MCF 10A (cell line): ENCODE measurements around the gene DDX27. TPM values are rescaled to one million over a fixed set of nuclear protein-coding genes. Genes with fewer than 3 reads are reported as not detected.
A peak's percentile ranks its signal among the peaks of the same experiment; 100 is the strongest.

ENCODE experiments used
- Bru-seq: library from RNA; stranded (reverse); fragments of 400-500 nt; gene quantifications from one replicate; lab custom pipeline; 2021; lab: Mats Ljungman, UMichigan
- BruChase-seq, 2 experiments: library from RNA; stranded (reverse); fragments of 400-500 nt; gene quantifications; one replicate each; lab custom pipeline; 2021; lab: Mats Ljungman, UMichigan
- BruUV-seq: library from RNA; stranded (reverse); fragments of 400-500 nt; replicated peaks from 2 replicates; lab custom pipeline; 2021; lab: Mats Ljungman, UMichigan
- CTCF ChIA-PET: fragments of 300-600 bp; sonication (Branson Sonifier 250); formaldehyde crosslinking; extraction: SDS; loops from one replicate; lab custom pipeline; 2021; ENCODE audit warnings: antibody characterized with exemption, inconsistent platforms; lab: Yijun Ruan, JAX
- POLR2A ChIA-PET: fragments of 300-600, 350-650 bp; sonication (Branson Sonifier 250); formaldehyde crosslinking; extraction: SDS; loops from one replicate; lab custom pipeline; 2020; ENCODE audit warnings: antibody characterized with exemption, inconsistent platforms; lab: Yijun Ruan, JAX
- DNase-seq: peaks from one replicate; pipeline ENCODE4 v3.0.0-alpha.2; 2018; ENCODE audit not compliant: unreplicated experiment
- H3K27ac Mint-ChIP-seq: one replicate; pipeline ENCODE4 v1.8.0; 2022; ENCODE audit warnings: mild to moderate bottlenecking, low read depth, mixed read lengths; ENCODE audit not compliant: unreplicated experiment
- H3K27me3 Mint-ChIP-seq: one replicate; pipeline ENCODE4 v1.8.0; 2022; ENCODE audit warnings: mixed read lengths; ENCODE audit not compliant: insufficient read depth, unreplicated experiment
- H3K36me3 Mint-ChIP-seq: one replicate; pipeline ENCODE4 v1.8.0; 2022; ENCODE audit warnings: mild to moderate bottlenecking, moderate library complexity, mixed read lengths; ENCODE audit not compliant: insufficient read depth, unreplicated experiment
- H3K4me1 Mint-ChIP-seq: one replicate; pipeline ENCODE4 v1.8.0; 2022; ENCODE audit warnings: mixed read lengths; ENCODE audit not compliant: insufficient read depth, unreplicated experiment
- H3K4me3 Mint-ChIP-seq: one replicate; pipeline ENCODE4 v1.8.0; 2022; ENCODE audit warnings: mild to moderate bottlenecking, moderate library complexity, mixed read lengths; ENCODE audit not compliant: unreplicated experiment
- H3K9me3 Mint-ChIP-seq: one replicate; pipeline ENCODE4 v1.8.0; 2022; ENCODE audit warnings: mixed read lengths; ENCODE audit not compliant: unreplicated experiment
- intact Hi-C: fragments of 100-400 bp; cut with micrococcal nuclease; formaldehyde crosslinking; loops from 2 replicates; pipeline ENCODE4 v1.14.1; 2022
- long read RNA-seq: library from polyadenylated mRNA; stranded (forward); transcript quantifications from one replicate; pipeline ENCODE4 v2.0.0, GENCODE V29; 2022
- total RNA-seq: library from RNA; stranded (reverse); gene quantifications from 2 replicates; pipeline ENCODE4 v1.2.3, GENCODE V29; 2022
- TF ChIP-seq, protein P1 (sequence below): fragments of 200-600 bp; IDR thresholded peaks from one replicate; pipeline ENCODE4 v1.8.0; 2022; ENCODE audit warnings: antibody characterized with exemption, mild to moderate bottlenecking; ENCODE audit not compliant: unreplicated experiment

The DDX27 gene, protein sequence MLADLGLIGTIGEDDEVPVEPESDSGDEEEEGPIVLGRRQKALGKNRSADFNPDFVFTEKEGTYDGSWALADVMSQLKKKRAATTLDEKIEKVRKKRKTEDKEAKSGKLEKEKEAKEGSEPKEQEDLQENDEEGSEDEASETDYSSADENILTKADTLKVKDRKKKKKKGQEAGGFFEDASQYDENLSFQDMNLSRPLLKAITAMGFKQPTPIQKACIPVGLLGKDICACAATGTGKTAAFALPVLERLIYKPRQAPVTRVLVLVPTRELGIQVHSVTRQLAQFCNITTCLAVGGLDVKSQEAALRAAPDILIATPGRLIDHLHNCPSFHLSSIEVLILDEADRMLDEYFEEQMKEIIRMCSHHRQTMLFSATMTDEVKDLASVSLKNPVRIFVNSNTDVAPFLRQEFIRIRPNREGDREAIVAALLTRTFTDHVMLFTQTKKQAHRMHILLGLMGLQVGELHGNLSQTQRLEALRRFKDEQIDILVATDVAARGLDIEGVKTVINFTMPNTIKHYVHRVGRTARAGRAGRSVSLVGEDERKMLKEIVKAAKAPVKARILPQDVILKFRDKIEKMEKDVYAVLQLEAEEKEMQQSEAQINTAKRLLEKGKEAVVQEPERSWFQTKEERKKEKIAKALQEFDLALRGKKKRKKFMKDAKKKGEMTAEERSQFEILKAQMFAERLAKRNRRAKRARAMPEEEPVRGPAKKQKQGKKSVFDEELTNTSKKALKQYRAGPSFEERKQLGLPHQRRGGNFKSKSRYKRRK
- total RNA-seq (45.7 and 56.4 TPM in 2 replicates), Bru-seq, nascent RNA (percentile 73 among the genes with signal in this experiment), BruChase-seq, experiment 1, labeled RNA remaining after a 6-hour chase (percentile 83 among the genes with signal in this experiment), BruChase-seq, experiment 2, labeled RNA remaining after a 2-hour chase (percentile 77 among the genes with signal in this experiment)
- long read RNA-seq, transcript DDX27-207 (21 exons, 2,693 nt): major isoform, 192 of 267 reads
- long read RNA-seq, partial matches to known transcripts: 25 of 267 reads
- long read RNA-seq, other reads (novel, unspliced or antisense): 50 of 267 reads

- no peaks in the 10 kb centered on the region for H3K27me3 Mint-ChIP-seq
- peak within 1 kb of the TSS; percentile 94 for H3K4me3 Mint-ChIP-seq
- H3K9me3 Mint-ChIP-seq: no peaks in the 10 kb centered on the region
- intact Hi-C loops: loop anchor here (1.0 to 10.0 kb wide), 2 partner anchors 31 to 585 kb away; partner anchors contain the start of gene STAU1
- peak within 1 kb of the TSS; percentile 96 for H3K27ac Mint-ChIP-seq
- POLR2A ChIA-PET: interaction anchor here (0.6 to 7.7 kb wide), 37 partner anchors 14 to 1902 kb away, joined by 3 to 150 read pairs (median 4); partner anchors contain the start of genes CSE1L, STAU1 and ZNFX1
- H3K36me3 Mint-ChIP-seq: peaks cover 31% of the 10 kb centered on the region
- CTCF ChIA-PET: interaction anchor here (0.6 to 6.5 kb wide), 8 partner anchors 18 to 718 kb away, joined by 3 to 173 read pairs (median 3); no protein-coding TSS in a partner anchor
- peaks cover 6% of the 10 kb centered on the region for H3K4me1 Mint-ChIP-seq
- peak; percentile 99 for DNase-seq
- BruUV-seq: TSS peak; percentile 80
- TF ChIP-seq, protein P1, sequence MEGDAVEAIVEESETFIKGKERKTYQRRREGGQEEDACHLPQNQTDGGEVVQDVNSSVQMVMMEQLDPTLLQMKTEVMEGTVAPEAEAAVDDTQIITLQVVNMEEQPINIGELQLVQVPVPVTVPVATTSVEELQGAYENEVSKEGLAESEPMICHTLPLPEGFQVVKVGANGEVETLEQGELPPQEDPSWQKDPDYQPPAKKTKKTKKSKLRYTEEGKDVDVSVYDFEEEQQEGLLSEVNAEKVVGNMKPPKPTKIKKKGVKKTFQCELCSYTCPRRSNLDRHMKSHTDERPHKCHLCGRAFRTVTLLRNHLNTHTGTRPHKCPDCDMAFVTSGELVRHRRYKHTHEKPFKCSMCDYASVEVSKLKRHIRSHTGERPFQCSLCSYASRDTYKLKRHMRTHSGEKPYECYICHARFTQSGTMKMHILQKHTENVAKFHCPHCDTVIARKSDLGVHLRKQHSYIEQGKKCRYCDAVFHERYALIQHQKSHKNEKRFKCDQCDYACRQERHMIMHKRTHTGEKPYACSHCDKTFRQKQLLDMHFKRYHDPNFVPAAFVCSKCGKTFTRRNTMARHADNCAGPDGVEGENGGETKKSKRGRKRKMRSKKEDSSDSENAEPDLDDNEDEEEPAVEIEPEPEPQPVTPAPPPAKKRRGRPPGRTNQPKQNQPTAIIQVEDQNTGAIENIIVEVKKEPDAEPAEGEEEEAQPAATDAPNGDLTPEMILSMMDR: no peak
These were observed at the start of gene DDX27 for GRCh38 chr20:49219091-49219923. DDX27 (plus strand) TSS chr20:49219416; CDS start chr20:49219449, 33 bp downstream.

GRCh38 chr20:49169547-49169946, 49.7 kb upstream of the DDX27 start:
- CTCF ChIA-PET: no interaction called here
- Mint-ChIP-seq H3K36me3 (peaks cover 39% of the 10 kb centered on the region), H3K4me3 (no peak overlapping the region), H3K27ac (no peak overlapping the region), H3K9me3 (no peaks in the 10 kb centered on the region), H3K27me3 (no peaks in the 10 kb centered on the region), H3K4me1 (peaks cover 6% of the 10 kb centered on the region)
- TF ChIP-seq, protein P1: no peak
- DNase-seq: no peak
- intact Hi-C loops: no loop called here
- POLR2A ChIA-PET: interaction anchor here (6.7 kb wide), 1 partner anchor 11 kb away, joined by 59 read pairs; no protein-coding TSS in a partner anchor
- no TSS peak for BruUV-seq

- intact Hi-C loops: no loop called here
- CTCF ChIA-PET: interaction anchor here (0.7 kb wide), 1 partner anchor 21 kb away, joined by 5 read pairs; no protein-coding TSS in a partner anchor
- Mint-ChIP-seq H3K27ac (no peak overlapping the region), H3K4me3 (no peak overlapping the region), H3K27me3 (no peaks in the 10 kb centered on the region), H3K9me3 (no peaks in the 10 kb centered on the region), H3K4me1 (peaks cover 6% of the 10 kb centered on the region), H3K36me3 (peaks cover 31% of the 10 kb centered on the region)
- no peak for DNase-seq
- no TSS peak for BruUV-seq
- TF ChIP-seq, protein P1: no peak
- POLR2A ChIA-PET: no interaction called here
These were observed 48.5 kb upstream of the DDX27 start for GRCh38 chr20:49170714-49171113.
